GM12892 (cell line): ENCODE results near the gene ABLIM3.

Source experiments
- DNase-seq: peaks from one replicate; pipeline ENCODE4 v3.0.0; 2011; ENCODE audit not compliant: insufficient read length
- FAIRE-seq: peaks from 2 replicates; lab custom pipeline; 2011; peaks lifted over from hg19 to GRCh38; lab: Jason Lieb, UNC
- POLR2A ChIP-seq: IDR thresholded peaks from 2 replicates; pipeline ENCODE4 v1.6.1; 2011; ENCODE audit warnings: low read depth, low read length, control low read depth
- POLR2AphosphoS5 ChIP-seq: IDR thresholded peaks from 2 replicates; pipeline ENCODE4 v1.6.1; 2011; ENCODE audit warnings: low read depth, low read length, control low read depth
- TAF1 ChIP-seq: IDR thresholded peaks from 2 replicates; pipeline ENCODE4 v1.6.1; 2011; ENCODE audit warnings: low read depth, mild to moderate bottlenecking, control low read depth, low read length, borderline replicate concordance

The ABLIM3 gene

DNA sequence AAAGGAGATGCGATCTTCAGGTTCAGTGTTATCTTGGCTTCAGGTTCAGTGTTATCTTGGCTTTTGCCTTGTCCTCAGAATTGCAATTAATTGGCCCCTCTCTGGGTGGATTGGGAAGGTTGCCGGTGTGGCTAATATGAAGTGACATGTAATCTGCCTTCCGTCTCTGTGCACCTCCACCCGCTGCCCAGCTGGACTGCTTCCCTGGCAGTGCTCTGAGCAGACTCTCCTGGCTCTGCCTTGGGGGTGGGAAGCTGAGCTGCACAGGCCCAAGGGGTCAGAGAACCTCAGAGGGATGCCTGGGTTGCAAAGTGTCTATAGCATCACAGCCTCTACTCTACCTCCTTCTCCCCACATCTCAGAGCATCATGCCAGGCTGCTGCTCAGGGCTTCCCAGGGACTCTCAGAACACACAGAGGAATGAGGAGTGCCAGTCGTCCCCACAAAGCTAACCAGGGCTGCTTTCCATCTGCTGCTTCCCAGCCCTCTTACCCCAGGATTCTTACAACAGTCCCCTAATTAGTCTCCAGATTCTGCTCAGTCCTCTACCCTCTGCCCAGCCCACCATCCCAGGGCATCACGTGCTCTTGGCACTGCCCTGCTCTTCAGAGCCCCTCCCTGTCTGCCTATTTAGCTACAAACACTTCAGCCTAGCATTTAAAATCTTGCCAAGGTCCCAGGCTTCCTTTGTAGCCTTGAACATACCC, 76.0 kb downstream of the ABLIM3 start:
- DNase-seq (no peak), FAIRE-seq (no peak)
- TF ChIP-seq POLR2AphosphoS5 (no peak), POLR2A (no peak), TAF1 (no peak)

DNA sequence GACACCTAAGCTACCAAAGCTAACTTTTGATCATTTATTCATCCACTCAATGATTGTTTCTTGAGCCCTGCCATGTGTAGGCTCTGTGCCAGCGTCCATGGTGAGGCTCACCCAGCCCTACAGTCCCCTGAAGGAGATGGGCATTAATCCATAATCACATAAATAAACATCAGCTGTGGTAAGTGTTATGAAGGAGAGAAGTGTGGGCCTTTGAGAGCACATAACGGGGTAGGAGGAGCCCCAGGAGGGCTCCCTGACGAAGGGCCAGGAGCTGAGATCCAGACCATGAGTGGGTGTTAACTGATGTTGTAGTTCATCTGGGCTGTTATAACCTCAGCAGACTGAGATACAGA, 76.5 kb downstream of the ABLIM3 start:
- no peak for TF ChIP-seq POLR2AphosphoS5
- no peak for TF ChIP-seq TAF1
- no peak for TF ChIP-seq POLR2A
- DNase-seq (no peak), FAIRE-seq (no peak)

DNA sequence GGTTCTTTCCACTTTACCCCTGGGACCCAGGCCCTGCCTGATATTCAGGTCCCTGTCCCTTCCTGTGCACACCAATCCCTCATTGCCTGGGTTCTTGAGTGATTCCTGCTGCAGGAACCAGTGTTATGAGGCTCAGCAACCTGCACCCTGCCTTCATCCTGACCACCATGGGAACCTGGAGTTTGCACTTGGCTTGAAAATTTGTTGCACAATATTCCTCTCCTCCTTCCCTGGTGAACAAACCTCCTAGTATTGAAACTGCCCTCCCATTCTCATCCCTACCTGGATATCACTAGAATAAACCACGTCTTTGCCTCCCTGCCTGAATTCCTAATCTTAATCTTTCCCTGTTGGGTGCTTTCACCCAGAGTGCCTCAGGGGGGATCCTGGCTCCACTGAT, 78.3 kb downstream of the ABLIM3 start:
- FAIRE-seq, result no peak
- TF ChIP-seq TAF1, result no peak
- no peak for TF ChIP-seq POLR2A
- no peak for TF ChIP-seq POLR2AphosphoS5
- DNase-seq, result no peak

DNA sequence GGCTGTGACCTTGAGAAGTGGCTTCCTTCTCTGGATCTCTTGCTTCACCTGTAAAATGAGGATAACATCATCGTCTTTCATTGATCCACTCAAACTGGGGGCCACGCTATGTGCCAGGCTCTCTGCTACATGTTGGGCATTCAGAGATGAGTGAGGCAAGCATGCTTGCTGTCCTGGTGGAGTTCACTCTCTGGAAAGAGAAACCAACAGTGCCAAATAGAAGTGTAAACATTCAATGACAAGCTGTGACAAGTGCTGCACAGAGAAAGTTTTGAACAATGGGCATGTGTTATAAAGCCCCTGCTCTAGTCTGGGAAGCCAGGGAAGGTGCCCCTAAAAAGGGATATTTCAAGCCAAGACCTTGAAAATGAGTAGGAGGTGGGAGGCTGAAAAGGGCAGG, 79.5 kb downstream of the ABLIM3 start:
- no peak for TF ChIP-seq POLR2A
- TF ChIP-seq POLR2AphosphoS5, result no peak
- TF ChIP-seq TAF1, result no peak
- no peak for DNase-seq
- FAIRE-seq, result no peak

DNA sequence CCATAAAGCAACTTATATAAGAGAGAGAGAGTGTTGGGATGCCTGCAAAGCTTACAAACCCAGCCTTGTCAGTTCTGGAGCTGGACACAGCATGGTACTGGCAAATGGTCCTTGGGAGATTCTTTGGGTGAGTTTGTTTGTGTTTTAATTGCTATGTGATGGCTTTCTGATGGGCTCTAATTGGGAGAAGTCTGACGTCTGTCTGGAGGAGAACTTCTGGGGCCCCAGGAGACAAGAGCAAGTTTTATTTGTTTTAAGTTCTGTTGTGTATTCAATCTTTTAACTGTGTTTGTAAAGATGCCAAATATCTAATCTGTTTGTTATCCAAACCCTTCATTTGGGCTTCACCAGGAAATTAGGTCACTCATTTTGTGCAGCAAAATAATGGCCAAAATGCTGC, 80.0 kb downstream of the ABLIM3 start:
- TF ChIP-seq POLR2A (no peak), TAF1 (no peak), POLR2AphosphoS5 (no peak)
- no peak for DNase-seq
- FAIRE-seq, result no peak

DNA sequence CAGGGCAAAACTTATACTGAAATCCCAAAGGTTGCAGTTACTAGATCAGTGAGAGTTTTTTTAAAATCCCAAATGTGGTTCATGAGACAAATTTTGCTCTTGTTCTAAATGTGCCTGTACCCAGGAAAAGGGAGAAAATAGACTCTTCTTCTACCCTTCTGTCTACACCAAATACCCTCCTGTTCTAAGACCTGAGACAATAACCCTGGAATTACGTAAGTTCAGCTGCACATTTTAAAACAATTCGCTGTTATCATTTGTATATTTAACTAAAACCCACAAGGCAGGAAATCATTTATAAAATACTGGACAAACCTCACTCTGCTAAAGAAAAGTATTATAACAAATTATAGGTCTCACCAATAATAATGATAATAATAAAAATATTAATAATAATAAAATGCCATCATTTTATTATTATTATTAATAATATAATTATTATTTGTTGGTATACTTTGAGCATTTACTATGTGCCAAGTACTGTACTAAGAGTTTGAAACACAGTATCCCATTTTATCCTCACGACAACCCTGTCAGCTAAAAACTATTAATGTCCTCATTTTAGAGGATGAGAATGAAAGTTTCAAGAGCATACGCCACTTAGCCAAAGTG, 80.5 kb downstream of the ABLIM3 start:
- DNase-seq (no peak), FAIRE-seq (no peak)
- TF ChIP-seq POLR2A, result no peak
- no peak for TF ChIP-seq TAF1
- TF ChIP-seq POLR2AphosphoS5, result no peak

DNA sequence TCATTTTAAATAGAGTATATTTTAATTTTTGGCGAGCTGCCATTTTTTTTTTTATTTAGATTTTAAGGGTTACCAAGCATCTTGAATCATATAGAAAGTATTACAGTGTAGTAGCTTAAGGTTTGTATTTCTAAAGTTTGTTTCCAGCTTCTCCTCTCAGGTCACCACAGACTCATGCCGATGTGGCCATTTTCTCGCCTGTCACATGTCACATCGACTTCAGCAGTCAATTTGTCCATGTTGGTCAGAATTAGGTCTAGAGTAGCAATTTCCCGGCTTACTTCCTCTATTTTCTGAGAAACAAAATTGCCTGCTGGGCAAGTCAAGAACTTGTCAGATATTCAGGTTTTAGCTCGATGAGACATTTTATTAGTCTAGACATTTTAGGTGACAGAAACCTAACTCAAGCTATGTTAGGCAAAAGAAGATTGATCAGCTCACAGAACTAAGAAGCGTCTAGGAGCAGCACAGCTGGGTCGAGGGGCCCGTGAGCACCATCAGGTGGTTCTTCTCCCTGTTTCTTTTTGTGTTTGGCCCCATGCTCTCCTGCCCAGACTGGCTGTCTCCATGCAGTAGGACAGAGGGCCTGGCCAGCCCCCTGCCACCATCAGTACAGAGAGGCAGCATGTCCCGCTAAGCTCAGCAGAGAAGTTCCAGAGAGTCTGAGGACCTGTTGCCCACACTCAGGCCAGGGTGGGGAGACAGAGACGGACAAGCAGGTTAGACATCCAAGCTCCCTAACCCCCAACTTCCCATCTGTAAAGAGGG, 82.0 kb downstream of the ABLIM3 start:
- no peak for FAIRE-seq
- no peak for DNase-seq

DNA sequence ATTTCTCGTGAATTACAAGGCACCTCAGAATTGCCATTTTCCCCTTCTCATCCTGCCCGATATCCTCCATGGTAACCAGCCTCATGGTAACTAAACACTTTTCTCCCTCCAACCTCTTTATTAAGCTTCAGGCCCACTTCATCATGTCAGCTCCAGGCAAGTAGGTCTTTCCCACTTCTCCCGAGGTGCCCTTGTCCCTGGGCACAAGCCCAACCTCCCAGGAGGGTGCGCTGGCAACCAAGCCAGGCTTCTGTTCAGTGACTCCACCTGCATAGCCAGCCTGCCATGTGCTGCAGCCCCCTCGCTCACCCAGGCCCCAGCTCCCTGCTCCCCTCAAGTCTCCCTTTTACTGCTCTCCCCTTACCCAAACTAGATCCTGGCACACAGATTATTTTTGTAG, 83.0 kb downstream of the ABLIM3 start:
- no peak for TF ChIP-seq POLR2AphosphoS5
- TF ChIP-seq POLR2A, result no peak
- no peak for TF ChIP-seq TAF1
- DNase-seq (no peak), FAIRE-seq (no peak)

More for the DNA sequence above, 82.0 kb downstream of the ABLIM3 start:
- no peak for TF ChIP-seq TAF1
- no peak for TF ChIP-seq POLR2A
- TF ChIP-seq POLR2AphosphoS5, result no peak

DNA sequence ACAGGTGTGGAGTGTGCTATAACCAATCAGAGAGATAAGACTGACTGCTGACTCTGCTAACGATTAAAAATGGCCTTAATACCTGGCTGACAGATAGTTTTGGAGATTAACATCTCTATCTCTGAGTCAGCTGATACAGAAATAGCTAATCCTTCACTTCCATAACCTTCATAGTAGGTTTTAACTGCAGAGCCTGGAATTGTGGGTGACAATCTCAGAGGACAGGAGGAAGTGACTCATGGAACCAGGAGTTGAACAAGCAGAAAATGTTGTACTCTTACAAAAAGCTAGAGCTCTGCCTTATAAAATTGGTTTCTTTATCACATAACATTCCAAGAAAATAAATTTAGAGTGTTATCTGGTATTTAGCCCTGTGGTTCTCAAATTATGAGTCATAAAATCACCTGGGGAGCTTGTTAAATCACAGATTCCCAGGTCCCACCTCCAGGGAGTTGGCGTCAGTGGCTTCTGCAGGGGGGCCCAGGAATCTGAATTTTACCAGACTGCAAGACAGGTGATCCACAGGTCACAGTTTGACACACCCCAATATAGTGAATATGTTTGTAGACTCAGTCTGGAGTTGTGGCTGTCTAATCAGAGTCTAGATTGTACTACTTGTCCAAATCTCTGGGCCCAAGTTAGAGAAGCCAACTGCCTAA, 86.0 kb downstream of the ABLIM3 start:
- no peak for TF ChIP-seq TAF1
- TF ChIP-seq POLR2A, result no peak
- no peak for TF ChIP-seq POLR2AphosphoS5
- DNase-seq (no peak), FAIRE-seq (no peak)

DNA sequence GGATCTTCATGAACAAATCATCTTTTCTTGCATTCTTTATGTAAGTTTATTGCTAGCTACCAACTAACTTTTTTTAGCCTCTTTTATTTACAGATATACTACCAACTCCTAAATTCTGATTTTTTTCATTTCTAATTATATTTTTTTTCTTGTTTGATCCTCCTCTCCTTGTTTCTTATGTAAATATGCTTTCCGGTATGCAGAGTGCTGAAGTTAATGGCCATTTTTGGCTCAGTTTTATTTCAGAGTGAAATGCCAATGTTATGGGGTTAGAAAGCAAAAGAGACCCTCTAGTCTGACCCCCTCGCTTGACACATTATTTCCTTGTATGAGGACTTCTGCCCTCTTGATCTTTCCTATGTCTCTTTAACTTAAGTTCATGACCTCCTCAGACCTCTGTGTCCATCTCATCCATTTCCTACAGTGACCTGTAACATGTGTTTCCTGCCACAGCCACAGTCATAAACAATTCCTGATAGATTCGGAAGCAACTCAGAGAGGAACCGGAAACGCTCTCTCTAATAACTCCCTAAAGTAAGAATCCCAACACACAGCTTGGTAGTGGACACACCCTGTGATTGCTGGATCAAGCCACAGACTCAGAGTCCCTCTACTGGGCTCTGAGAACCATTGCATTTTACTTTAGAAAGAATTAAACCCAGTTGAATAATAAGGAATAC, 87.5 kb downstream of the ABLIM3 start:
- DNase-seq (no peak), FAIRE-seq (no peak)
- TF ChIP-seq TAF1 (no peak), POLR2A (no peak), POLR2AphosphoS5 (no peak)

DNA sequence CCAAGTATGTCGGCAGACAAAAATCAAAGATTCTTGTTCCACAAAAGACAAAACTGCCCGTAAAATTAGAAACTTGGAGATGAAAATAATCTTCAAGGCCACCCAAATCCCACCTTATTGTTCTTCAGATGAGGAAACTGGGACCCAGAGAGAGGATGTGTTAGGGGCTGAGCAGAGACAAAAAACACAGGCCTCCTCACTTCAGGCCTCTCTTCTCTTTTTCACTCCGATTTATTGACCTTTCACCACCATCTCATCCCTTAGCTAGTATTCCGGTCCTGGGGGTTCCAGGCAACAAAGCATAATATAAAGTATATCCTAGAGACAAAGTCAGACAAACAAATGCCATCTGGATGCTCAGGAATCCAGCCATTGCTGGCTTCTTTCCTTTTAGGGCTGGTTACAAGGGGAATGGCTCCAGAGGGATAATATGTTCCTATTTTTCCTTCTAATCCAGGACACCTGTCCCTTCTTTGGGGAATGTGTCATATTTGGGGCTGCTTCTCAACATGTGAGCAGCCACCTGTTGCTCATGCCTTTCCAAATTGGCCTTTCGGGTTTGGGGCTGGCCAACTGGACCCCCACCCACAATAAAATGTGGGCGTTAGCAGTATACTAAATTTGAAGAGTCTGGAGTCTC, 88.1 kb downstream of the ABLIM3 start:
- FAIRE-seq (no peak), DNase-seq (no peak)
- TF ChIP-seq POLR2AphosphoS5 (no peak), TAF1 (no peak), POLR2A (no peak)

DNA sequence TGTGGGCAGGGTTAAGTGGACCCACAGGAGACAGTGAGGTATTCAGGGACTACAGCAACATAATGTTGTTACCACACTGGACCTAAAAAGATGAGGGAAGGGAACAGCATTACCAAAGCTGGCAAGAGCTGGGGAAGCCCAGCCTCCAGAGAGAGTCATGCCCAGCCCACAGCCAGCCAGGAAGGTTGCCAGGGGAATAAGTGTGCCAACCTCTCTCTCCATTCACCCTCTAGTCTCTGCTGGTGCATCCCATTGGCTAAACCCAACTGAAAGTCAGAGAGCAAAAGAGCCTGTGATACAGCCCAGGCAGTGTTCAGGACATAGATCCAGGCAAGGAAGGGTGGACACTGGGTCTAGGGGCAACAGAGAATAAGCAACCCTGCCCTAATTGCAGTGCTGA, 94.5 kb downstream of the ABLIM3 start:
- FAIRE-seq, result no peak
- DNase-seq, result no peak
- TF ChIP-seq TAF1 (no peak), POLR2A (no peak), POLR2AphosphoS5 (no peak)
